ENCODE data around the gene SOX9. TPM values are rescaled to one million over a fixed set of nuclear protein-coding genes. Genes with fewer than 3 reads are reported as not detected.

Gene SOX9
- total RNA-seq, 4 donors from 2014 or later: 35.2 to 55.7 (median 42.3) TPM

DNA sequence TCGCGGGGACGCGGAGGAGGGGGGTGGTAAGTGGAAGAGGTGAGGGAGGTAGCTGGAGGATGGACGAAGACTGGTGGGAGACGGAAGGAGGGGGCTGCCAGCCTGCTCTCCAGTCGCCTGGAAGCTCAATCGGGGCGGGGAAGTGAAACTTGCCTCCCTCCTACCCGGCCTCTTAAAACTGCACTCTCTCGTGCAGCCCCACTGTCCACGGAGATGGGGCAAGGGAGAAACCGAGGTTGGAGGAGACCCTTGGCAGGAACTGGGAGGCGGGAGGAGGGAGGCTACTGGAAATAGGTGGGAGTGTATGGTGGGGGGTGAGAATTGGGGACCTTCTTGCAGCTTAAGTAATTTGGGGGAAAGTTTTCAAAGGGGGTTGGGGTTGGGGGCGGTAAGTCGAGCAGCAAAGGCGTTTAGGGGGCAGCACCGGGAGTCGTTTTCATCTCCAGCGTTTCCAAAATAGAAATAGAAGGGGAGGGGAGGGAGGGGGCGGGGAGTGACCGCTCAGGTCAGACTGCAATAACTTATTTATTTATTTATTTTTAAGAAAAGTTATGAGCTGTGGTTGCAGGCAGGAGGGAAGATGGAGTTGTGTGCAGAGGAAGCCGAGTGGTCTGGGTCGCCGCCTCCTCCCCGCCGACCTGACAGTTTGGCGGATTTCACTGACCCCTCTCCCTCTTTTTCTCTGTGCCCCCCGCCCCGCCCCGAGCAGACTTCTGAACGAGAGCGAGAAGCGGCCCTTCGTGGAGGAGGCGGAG, 1.4 kb downstream of the SOX9 start:
- Histone ChIP-seq H3K4me1 (peaks cover 0 to 62% (median 32%) of the 10 kb centered on the region in 4 donors), H3K36me3 (no peaks in the 10 kb centered on the region), H3K27me3 (peaks cover 70% of the 10 kb centered on the region), H3K4me3 (peak overlapping the region; percentile 30 to 66 (median 58)), H3K27ac (peak overlapping the region; percentile 75 to 88 (median 87)), H3K9me3 (no peaks in the 10 kb centered on the region)
- TF ChIP-seq POLR2AphosphoS5 (IDR thresholded peaks at IDR 0.05) (no peak), POLR2A (IDR thresholded peaks at IDR 0.05) (no peak), EP300 (IDR thresholded peaks at IDR 0.05; ENCODE audit: low read depth) (no peak)
- TF ChIP-seq, protein P1, sequence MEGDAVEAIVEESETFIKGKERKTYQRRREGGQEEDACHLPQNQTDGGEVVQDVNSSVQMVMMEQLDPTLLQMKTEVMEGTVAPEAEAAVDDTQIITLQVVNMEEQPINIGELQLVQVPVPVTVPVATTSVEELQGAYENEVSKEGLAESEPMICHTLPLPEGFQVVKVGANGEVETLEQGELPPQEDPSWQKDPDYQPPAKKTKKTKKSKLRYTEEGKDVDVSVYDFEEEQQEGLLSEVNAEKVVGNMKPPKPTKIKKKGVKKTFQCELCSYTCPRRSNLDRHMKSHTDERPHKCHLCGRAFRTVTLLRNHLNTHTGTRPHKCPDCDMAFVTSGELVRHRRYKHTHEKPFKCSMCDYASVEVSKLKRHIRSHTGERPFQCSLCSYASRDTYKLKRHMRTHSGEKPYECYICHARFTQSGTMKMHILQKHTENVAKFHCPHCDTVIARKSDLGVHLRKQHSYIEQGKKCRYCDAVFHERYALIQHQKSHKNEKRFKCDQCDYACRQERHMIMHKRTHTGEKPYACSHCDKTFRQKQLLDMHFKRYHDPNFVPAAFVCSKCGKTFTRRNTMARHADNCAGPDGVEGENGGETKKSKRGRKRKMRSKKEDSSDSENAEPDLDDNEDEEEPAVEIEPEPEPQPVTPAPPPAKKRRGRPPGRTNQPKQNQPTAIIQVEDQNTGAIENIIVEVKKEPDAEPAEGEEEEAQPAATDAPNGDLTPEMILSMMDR (IDR thresholded peaks at IDR 0.05): no peak
- in situ Hi-C loops (cut with MboI; ENCODE audit: low pct_ligation_motif_present in 1 of 4, low pct_unique_long_range_greater_than_20kb in 1 of 4, low sequenced_read_pairs in 3 of 4) (loop anchor here in 3 of 4 donors (25.0 kb wide), 2 partner anchors 635 to 660 kb away; no protein-coding TSS in a partner anchor), intact Hi-C loops (cut with DNase I; ENCODE audit: low total_unique reads) (loop anchor here (5.0 kb wide), 1 partner anchor 415 kb away; no protein-coding TSS in a partner anchor)
- 0 to 2% methylated on average over 10 to 36 of the region's 36 CpGs for WGBS, 2 donors (ENCODE audit: low coverage in 1 of 2)
- DNase-seq: no peak

DNA sequence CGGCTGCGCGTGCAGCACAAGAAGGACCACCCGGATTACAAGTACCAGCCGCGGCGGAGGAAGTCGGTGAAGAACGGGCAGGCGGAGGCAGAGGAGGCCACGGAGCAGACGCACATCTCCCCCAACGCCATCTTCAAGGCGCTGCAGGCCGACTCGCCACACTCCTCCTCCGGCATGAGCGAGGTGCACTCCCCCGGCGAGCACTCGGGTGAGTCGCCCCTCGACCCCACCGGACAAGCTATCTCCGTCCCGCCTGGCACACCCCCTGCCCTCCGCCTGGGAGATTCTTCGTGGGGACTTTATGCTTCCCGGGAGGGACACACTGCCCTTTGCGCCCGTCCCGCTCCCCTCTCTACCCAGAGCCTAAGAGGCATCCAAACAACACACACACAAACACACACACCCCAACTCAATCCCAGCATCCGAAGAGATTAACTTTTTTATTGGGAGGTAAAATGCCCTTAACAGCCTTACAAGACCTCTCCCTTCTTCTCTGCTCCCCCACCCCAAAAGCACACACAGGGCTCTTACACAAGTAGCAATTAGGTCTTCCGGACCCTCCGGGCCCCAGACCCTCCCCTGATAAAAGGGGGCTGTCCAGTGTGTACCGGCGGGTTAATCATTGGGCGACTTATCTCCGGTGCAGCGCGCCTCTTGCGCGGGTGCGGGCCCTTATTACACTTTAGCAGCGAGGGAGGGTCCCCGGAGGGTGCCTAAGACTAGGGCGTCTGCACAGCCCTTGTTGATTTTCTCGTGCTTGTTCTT, 2.1 kb downstream of the SOX9 start:
- peaks cover 0 to 58% (median 28%) of the 10 kb centered on the region in 4 donors for H3K4me1 ChIP-seq
- TF ChIP-seq, protein P1 (IDR thresholded peaks at IDR 0.05): no peak
- TF ChIP-seq POLR2A (IDR thresholded peaks at IDR 0.05) (peak; percentile 35), EP300 (IDR thresholded peaks at IDR 0.05; ENCODE audit: low read depth) (no peak), POLR2AphosphoS5 (IDR thresholded peaks at IDR 0.05) (peak in 1 of 3 donors; percentile 50)
- intact Hi-C loops (cut with DNase I; ENCODE audit: low total_unique reads): loop anchor here (5.0 kb wide), 1 partner anchor 414 kb away; no protein-coding TSS in a partner anchor
- in situ Hi-C loops (cut with MboI; ENCODE audit: low pct_ligation_motif_present in 1 of 4, low pct_unique_long_range_greater_than_20kb in 1 of 4, low sequenced_read_pairs in 3 of 4): loop anchor here in 3 of 4 donors (25.0 kb wide), 2 partner anchors 636 to 661 kb away; no protein-coding TSS in a partner anchor
- peak overlapping the region; percentile 29 to 66 (median 58) for H3K4me3 ChIP-seq
- WGBS, 2 donors (ENCODE audit: low coverage in 1 of 2): 0 to 16% methylated on average over 1 to 47 of the region's 48 CpGs
- no peaks in the 10 kb centered on the region for H3K36me3 ChIP-seq
- no peaks in the 10 kb centered on the region for H3K9me3 ChIP-seq
- H3K27me3 ChIP-seq: peaks cover 63% of the 10 kb centered on the region
- DNase-seq: peak; percentile 52
- H3K27ac ChIP-seq: peak overlapping the region; percentile 75 to 88 (median 87)

DNA sequence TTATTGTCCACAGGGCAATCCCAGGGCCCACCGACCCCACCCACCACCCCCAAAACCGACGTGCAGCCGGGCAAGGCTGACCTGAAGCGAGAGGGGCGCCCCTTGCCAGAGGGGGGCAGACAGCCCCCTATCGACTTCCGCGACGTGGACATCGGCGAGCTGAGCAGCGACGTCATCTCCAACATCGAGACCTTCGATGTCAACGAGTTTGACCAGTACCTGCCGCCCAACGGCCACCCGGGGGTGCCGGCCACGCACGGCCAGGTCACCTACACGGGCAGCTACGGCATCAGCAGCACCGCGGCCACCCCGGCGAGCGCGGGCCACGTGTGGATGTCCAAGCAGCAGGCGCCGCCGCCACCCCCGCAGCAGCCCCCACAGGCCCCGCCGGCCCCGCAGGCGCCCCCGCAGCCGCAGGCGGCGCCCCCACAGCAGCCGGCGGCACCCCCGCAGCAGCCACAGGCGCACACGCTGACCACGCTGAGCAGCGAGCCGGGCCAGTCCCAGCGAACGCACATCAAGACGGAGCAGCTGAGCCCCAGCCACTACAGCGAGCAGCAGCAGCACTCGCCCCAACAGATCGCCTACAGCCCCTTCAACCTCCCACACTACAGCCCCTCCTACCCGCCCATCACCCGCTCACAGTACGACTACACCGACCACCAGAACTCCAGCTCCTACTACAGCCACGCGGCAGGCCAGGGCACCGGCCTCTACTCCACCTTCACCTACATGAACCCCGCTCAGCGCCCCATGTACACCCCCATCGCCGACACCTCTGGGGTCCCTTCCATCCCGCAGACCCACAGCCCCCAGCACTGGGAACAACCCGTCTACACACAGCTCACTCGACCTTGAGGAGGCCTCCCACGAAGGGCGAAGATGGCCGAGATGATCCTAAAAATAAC, 3.0 kb downstream of the SOX9 start:
- no peaks in the 10 kb centered on the region for H3K9me3 ChIP-seq
- no peaks in the 10 kb centered on the region for H3K36me3 ChIP-seq
- peak; percentile 18 for DNase-seq
- H3K27me3 ChIP-seq: peaks cover 54% of the 10 kb centered on the region
- intact Hi-C loops (cut with DNase I; ENCODE audit: low total_unique reads): loop anchor here (5.0 kb wide), 1 partner anchor 414 kb away; no protein-coding TSS in a partner anchor
- H3K4me1 ChIP-seq: peaks cover 0 to 49% (median 21%) of the 10 kb centered on the region in 4 donors
- 37 to 40% methylated on average over 1 to 44 of the region's 75 CpGs for WGBS, 2 donors (ENCODE audit: low coverage in 1 of 2)
- H3K27ac ChIP-seq: peak overlapping the region; percentile 75 to 88 (median 87)
- TF ChIP-seq POLR2AphosphoS5 (IDR thresholded peaks at IDR 0.05) (peak in 1 of 3 donors; percentile 30), POLR2A (IDR thresholded peaks at IDR 0.05) (no peak), EP300 (IDR thresholded peaks at IDR 0.05; ENCODE audit: low read depth) (no peak)
- TF ChIP-seq, protein P1 (IDR thresholded peaks at IDR 0.05): no peak
- in situ Hi-C loops (cut with MboI; ENCODE audit: low pct_ligation_motif_present in 1 of 4, low pct_unique_long_range_greater_than_20kb in 1 of 4, low sequenced_read_pairs in 3 of 4): loop anchor here in 3 of 4 donors (25.0 kb wide), 2 partner anchors 636 to 661 kb away; no protein-coding TSS in a partner anchor
- H3K4me3 ChIP-seq: peak overlapping the region in 3 of 4 donors; percentile 54 to 66 (median 62)
